ENCODE data around the gene ZNF638.

Gene ZNF638

DNA sequence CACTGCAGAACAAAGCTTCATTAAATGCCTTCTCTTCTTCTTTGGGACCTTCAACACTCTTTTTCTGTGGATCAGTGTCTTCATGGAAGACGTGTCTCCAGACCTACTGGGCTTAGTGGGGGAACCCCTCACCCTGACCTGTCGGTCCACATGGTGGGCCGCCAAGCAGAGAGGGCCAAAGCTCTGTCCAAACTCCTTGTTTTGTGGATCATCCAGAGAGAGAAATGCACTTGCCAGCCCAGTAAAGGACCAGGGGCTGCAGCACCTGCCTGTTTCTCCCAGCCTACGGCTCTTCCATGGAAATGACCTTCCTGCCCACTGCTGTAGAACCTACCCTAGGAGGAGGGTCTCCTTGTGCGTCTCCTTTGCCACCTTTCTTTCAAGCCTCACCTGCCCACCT is 147.7 kb downstream of the ZNF638 start:
- Histone ChIP-seq H3K79me2 (ENCODE audit: insufficient read depth, low read length) (no peaks in the 10 kb centered on the region), H3K36me3 (ENCODE audit: insufficient read depth, low read length) (no peaks in the 10 kb centered on the region), H3K9me2 (ENCODE audit: low read depth, low read length) (no peaks in the 10 kb centered on the region), H3K4me2 (ENCODE audit: low read length) (no peak overlapping the region), H3F3A (ENCODE audit: insufficient read depth, low read length) (no peaks in the 10 kb centered on the region), H3K27me3 (ENCODE audit: insufficient read depth, low read length) (no peaks in the 10 kb centered on the region), H3K9ac (ENCODE audit: low read length) (no peak overlapping the region), H3K9me3 (ENCODE audit: low read length) (no peaks in the 10 kb centered on the region), H4K20me1 (ENCODE audit: insufficient read depth, low read length) (no peaks in the 10 kb centered on the region), H2AFZ (ENCODE audit: low read length) (no peak overlapping the region), H3K4me3 (ENCODE audit: low read depth, low read length, poor library complexity, severe bottlenecking) (no peak overlapping the region), H3K4me1 (ENCODE audit: insufficient read depth, low read length, severe bottlenecking) (no peaks in the 10 kb centered on the region), H3K27ac (ENCODE audit: low read depth, low read length, poor library complexity, severe bottlenecking) (no peak overlapping the region)
- no peak for TF ChIP-seq EZH2 (IDR thresholded peaks at IDR 0.05; ENCODE audit: borderline replicate concordance, low read length)
- TF ChIP-seq, protein P1, sequence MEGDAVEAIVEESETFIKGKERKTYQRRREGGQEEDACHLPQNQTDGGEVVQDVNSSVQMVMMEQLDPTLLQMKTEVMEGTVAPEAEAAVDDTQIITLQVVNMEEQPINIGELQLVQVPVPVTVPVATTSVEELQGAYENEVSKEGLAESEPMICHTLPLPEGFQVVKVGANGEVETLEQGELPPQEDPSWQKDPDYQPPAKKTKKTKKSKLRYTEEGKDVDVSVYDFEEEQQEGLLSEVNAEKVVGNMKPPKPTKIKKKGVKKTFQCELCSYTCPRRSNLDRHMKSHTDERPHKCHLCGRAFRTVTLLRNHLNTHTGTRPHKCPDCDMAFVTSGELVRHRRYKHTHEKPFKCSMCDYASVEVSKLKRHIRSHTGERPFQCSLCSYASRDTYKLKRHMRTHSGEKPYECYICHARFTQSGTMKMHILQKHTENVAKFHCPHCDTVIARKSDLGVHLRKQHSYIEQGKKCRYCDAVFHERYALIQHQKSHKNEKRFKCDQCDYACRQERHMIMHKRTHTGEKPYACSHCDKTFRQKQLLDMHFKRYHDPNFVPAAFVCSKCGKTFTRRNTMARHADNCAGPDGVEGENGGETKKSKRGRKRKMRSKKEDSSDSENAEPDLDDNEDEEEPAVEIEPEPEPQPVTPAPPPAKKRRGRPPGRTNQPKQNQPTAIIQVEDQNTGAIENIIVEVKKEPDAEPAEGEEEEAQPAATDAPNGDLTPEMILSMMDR (IDR thresholded peaks at IDR 0.05; ENCODE audit: low read length), result no peak

DNA sequence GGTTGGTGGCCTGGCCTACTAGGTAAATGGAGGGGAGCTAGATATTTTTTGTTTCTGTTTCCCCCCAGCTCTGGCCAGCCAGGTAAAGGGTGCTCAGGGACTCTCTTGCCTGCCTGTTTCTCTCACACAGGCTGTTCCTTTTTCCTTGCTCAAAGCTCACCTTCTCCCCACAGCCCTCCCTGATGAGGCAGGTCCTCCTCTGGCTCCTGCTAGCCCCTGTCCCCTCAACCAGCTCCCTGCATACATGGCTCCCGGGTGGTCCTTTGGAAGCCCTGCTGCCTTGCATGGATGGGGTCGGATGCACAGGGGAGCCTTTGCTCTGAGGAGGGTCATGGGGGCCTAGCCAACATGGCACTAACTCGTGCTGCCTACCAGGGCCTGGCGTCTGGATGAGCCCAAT is 149.5 kb downstream of the ZNF638 start:
- Histone ChIP-seq H3K27ac (ENCODE audit: low read depth, low read length, poor library complexity, severe bottlenecking) (no peak overlapping the region), H3K9me2 (ENCODE audit: low read depth, low read length) (no peaks in the 10 kb centered on the region), H2AFZ (ENCODE audit: low read length) (no peak overlapping the region), H3F3A (ENCODE audit: insufficient read depth, low read length) (no peaks in the 10 kb centered on the region), H3K79me2 (ENCODE audit: insufficient read depth, low read length) (no peaks in the 10 kb centered on the region), H3K4me3 (ENCODE audit: low read depth, low read length, poor library complexity, severe bottlenecking) (no peak overlapping the region), H3K9me3 (ENCODE audit: low read length) (no peaks in the 10 kb centered on the region), H3K27me3 (ENCODE audit: insufficient read depth, low read length) (no peaks in the 10 kb centered on the region), H4K20me1 (ENCODE audit: insufficient read depth, low read length) (no peaks in the 10 kb centered on the region), H3K36me3 (ENCODE audit: insufficient read depth, low read length) (no peaks in the 10 kb centered on the region), H3K4me2 (ENCODE audit: low read length) (no peak overlapping the region), H3K9ac (ENCODE audit: low read length) (no peak overlapping the region), H3K4me1 (ENCODE audit: insufficient read depth, low read length, severe bottlenecking) (no peaks in the 10 kb centered on the region)
- TF ChIP-seq, protein P1 (IDR thresholded peaks at IDR 0.05; ENCODE audit: low read length), result no peak
- no peak for TF ChIP-seq EZH2 (IDR thresholded peaks at IDR 0.05; ENCODE audit: borderline replicate concordance, low read length)

DNA sequence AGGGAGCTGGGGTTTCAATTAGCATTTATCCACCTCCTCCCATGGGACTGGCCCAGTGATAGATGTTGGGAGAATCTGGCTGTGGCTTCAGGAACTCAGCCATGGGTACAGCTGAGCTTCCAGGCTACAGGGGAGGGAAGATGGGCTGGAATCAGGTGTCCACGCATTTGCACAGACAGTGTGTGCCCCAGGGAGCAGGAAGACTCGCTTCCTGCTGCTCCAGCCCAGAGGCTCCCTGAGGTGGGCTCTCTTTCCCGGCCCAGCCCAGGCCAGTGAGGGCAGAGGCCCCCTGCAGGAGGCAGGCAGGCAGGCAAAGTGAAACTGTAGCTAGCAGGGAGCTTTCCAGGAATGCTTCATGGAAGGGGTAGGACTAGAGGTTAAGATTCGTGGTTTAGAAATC is 150.5 kb downstream of the ZNF638 start:
- Histone ChIP-seq H3K27ac (ENCODE audit: low read depth, low read length, poor library complexity, severe bottlenecking) (no peak overlapping the region), H3K9me3 (ENCODE audit: low read length) (no peaks in the 10 kb centered on the region), H3K36me3 (ENCODE audit: insufficient read depth, low read length) (no peaks in the 10 kb centered on the region), H3K4me3 (ENCODE audit: low read depth, low read length, poor library complexity, severe bottlenecking) (no peak overlapping the region), H3K9ac (ENCODE audit: low read length) (no peak overlapping the region), H3K27me3 (ENCODE audit: insufficient read depth, low read length) (no peaks in the 10 kb centered on the region; the same call in 1 of the 2 replicates), H3K9me2 (ENCODE audit: low read depth, low read length) (no peaks in the 10 kb centered on the region), H3K79me2 (ENCODE audit: insufficient read depth, low read length) (no peaks in the 10 kb centered on the region), H3K4me1 (ENCODE audit: insufficient read depth, low read length, severe bottlenecking) (no peaks in the 10 kb centered on the region), H4K20me1 (ENCODE audit: insufficient read depth, low read length) (no peaks in the 10 kb centered on the region), H3K4me2 (ENCODE audit: low read length) (no peak overlapping the region), H2AFZ (ENCODE audit: low read length) (no peak overlapping the region), H3F3A (ENCODE audit: insufficient read depth, low read length) (no peaks in the 10 kb centered on the region)
- TF ChIP-seq, protein P1 (IDR thresholded peaks at IDR 0.05; ENCODE audit: low read length), result no peak
- TF ChIP-seq EZH2 (IDR thresholded peaks at IDR 0.05; ENCODE audit: borderline replicate concordance, low read length), result no peak

Measured in OCI-LY1 (cell line).